ENCODE measurements around the gene DENND6A.
"Not testable (repeated sequence)": the region's sequence is repeated elsewhere in the genome, so short reads cannot be mapped to it uniquely, and the experiment has no call there.

The DENND6A gene

DNA sequence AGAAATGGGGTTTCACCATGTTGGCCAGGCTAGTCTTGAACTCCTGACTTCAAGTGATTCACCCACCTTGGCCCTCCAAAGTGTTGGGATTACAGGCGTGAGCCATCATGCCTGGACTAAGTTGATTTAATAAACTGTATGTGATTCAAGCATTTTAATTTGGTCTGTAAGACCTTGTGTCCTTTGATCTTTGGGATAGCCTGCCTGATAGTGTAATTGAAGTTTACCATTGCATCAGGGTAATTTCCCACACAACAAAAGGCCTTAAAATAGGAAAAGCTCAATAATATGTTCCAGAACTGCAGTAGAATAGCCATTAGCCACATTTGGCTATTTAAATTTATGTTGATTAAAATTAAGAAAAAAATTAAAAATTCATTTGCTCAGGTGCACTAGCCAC, 25.2 kb upstream of the DENND6A start:
- no peaks in the 10 kb centered on the region for H3K4me1 ChIP-seq (ENCODE audit: insufficient read depth, low read length)
- no peak overlapping the region for H3K4me3 ChIP-seq (ENCODE audit: low read length)
- H3K9ac ChIP-seq (ENCODE audit: low read depth, low read length): no peak overlapping the region
- no peaks in the 10 kb centered on the region for H3K9me3 ChIP-seq (ENCODE audit: insufficient read depth, low read depth, low read length)
- no peaks in the 10 kb centered on the region for H3K27me3 ChIP-seq (ENCODE audit: insufficient read depth, low read length)
- H3K27ac ChIP-seq (ENCODE audit: low read length): no peak overlapping the region
- no peaks in the 10 kb centered on the region for H3K36me3 ChIP-seq (ENCODE audit: insufficient read depth, low read depth, low read length)

DNA sequence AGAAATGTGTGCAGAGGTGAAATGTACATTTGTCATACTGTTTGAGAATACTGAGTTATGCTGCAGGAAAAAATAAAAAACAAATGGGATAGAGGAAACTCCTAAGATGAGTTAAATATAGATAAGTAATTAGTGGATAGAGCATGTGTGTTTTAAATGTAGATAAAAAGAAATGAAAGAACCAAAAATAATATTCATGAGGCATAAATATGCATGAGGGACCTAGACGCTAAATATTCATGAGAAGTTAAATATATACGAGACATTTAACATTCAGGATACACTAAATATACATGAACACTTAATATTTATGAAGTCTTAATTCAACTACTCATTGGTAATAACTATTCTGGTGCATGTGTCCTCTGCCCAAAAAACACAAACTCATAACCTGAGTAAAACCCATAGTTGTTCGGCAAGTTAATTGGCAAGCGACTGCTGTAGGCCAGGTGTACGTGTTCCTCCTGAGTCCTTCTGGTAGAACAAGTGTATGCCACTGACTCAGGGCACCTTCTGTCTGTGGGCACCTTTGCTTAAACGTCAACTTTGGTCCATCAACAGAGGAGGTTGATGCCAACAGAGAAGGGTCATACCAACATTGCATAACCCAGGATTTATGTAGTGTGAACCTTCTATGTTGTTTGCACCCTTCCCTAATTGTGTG, 24.5 kb upstream of the DENND6A start:
- H3K4me3 ChIP-seq (ENCODE audit: low read length): no peak overlapping the region
- no peak overlapping the region for H3K9ac ChIP-seq (ENCODE audit: low read depth, low read length)
- no peaks in the 10 kb centered on the region for H3K4me1 ChIP-seq (ENCODE audit: insufficient read depth, low read length)
- H3K27me3 ChIP-seq (ENCODE audit: insufficient read depth, low read length): no peaks in the 10 kb centered on the region
- H3K9me3 ChIP-seq (ENCODE audit: insufficient read depth, low read depth, low read length): no peaks in the 10 kb centered on the region
- H3K27ac ChIP-seq (ENCODE audit: low read length): no peak overlapping the region
- no peaks in the 10 kb centered on the region for H3K36me3 ChIP-seq (ENCODE audit: insufficient read depth, low read depth, low read length)

DNA sequence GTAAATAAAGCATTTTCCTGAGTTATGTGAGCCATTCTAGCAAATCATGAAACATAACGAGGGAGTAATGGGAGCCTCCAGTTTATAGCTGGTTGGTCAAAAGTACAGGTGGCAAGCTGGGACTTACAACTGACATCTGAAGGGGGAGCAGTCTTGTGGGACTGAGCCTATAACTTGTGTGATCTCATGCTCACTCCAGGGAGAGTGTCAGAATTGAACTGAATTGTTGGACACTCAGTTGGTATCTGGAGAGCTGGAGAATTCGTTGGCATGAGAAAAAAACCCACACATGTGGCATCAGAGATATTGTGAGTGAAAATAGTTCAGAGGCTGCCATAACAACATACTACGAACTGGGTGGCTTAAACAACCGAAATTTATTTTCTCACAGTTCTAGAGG, 22.8 kb upstream of the DENND6A start:
- no peaks in the 10 kb centered on the region for H3K27me3 ChIP-seq (ENCODE audit: insufficient read depth, low read length)
- no peak overlapping the region for H3K9ac ChIP-seq (ENCODE audit: low read depth, low read length)
- H3K36me3 ChIP-seq (ENCODE audit: insufficient read depth, low read depth, low read length): no peaks in the 10 kb centered on the region
- H3K4me1 ChIP-seq (ENCODE audit: insufficient read depth, low read length): no peaks in the 10 kb centered on the region
- H3K27ac ChIP-seq (ENCODE audit: low read length): no peak overlapping the region
- no peaks in the 10 kb centered on the region for H3K9me3 ChIP-seq (ENCODE audit: insufficient read depth, low read depth, low read length)
- no peak overlapping the region for H3K4me3 ChIP-seq (ENCODE audit: low read length)

DNA sequence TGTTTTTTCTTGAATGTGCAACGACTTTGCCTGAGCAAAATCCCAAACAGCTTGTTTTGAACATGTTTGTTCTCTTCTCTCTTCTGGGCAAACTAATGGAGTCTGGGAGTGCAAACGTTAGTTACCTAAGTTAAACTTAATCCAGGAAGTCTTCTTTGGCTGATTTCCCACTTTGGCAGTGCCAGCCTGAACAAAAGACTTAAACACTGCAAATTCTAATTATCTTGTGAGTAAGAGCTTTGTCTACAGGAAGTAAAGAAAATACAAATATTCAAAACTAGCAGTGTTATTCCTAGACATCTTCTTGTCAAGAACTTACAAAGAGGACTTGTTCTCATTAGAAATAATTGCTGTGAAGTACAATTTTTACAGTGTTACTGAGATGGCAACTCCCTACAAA, 16.7 kb upstream of the DENND6A start:
- no peaks in the 10 kb centered on the region for H3K9me3 ChIP-seq (ENCODE audit: insufficient read depth, low read depth, low read length)
- no peak overlapping the region for H3K9ac ChIP-seq (ENCODE audit: low read depth, low read length)
- H3K27me3 ChIP-seq (ENCODE audit: insufficient read depth, low read length): no peaks in the 10 kb centered on the region
- H3K4me3 ChIP-seq (ENCODE audit: low read length): no peak overlapping the region
- no peak overlapping the region for H3K27ac ChIP-seq (ENCODE audit: low read length)
- no peaks in the 10 kb centered on the region for H3K4me1 ChIP-seq (ENCODE audit: insufficient read depth, low read length)
- no peaks in the 10 kb centered on the region for H3K36me3 ChIP-seq (ENCODE audit: insufficient read depth, low read depth, low read length)

DNA sequence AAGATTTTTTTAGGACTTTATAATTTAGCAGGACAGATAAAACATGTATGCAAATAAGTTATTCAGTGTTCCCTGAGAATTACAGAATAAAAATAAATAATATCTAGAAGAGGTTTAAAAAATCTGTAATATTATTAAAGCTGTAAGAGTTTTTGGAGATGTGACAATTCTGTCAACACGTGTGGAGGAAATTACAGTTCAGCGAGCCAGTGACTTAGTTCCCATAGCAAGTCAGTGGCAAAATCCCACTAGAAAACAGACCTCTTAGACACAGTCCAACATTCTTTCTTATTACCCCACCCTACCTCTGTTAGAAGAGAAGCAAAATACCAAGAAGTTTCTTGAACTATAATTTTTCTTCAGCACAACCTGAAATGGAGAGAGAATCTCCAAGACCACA, 16.2 kb upstream of the DENND6A start:
- Histone ChIP-seq H3K27ac (ENCODE audit: low read length) (no peak overlapping the region), H3K4me1 (ENCODE audit: insufficient read depth, low read length) (no peaks in the 10 kb centered on the region), H3K36me3 (ENCODE audit: insufficient read depth, low read depth, low read length) (no peaks in the 10 kb centered on the region), H3K4me3 (ENCODE audit: low read length) (no peak overlapping the region), H3K9me3 (ENCODE audit: insufficient read depth, low read depth, low read length) (no peaks in the 10 kb centered on the region), H3K27me3 (ENCODE audit: insufficient read depth, low read length) (no peaks in the 10 kb centered on the region), H3K9ac (ENCODE audit: low read depth, low read length) (no peak overlapping the region; the same call in 1 of the 2 replicates)

DNA sequence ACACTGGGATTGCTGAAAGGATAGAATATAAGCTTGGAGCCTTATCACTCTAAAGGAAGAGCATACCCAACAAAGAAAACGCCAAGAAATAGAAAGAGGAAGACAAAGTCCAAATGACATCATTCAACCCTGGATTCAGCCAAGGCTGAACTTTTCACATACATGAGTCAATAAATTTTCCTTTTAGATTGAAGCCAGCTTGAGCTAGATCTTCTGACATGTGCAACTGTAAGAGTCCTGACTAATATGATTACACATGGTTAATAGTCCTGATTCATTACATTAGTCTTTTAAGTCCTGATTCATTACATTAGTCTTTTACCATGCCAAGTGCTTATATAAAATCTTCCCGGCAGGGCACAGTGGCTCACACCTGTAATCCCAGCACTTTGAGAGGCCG, 13.6 kb upstream of the DENND6A start:
- Histone ChIP-seq H3K9me3 (ENCODE audit: insufficient read depth, low read depth, low read length) (no peaks in the 10 kb centered on the region), H3K4me1 (ENCODE audit: insufficient read depth, low read length) (no peaks in the 10 kb centered on the region), H3K4me3 (ENCODE audit: low read length) (no peak overlapping the region), H3K27me3 (ENCODE audit: insufficient read depth, low read length) (no peaks in the 10 kb centered on the region), H3K36me3 (ENCODE audit: insufficient read depth, low read depth, low read length) (no peaks in the 10 kb centered on the region), H3K27ac (ENCODE audit: low read length) (no peak overlapping the region), H3K9ac (ENCODE audit: low read depth, low read length) (no peak overlapping the region)

DNA sequence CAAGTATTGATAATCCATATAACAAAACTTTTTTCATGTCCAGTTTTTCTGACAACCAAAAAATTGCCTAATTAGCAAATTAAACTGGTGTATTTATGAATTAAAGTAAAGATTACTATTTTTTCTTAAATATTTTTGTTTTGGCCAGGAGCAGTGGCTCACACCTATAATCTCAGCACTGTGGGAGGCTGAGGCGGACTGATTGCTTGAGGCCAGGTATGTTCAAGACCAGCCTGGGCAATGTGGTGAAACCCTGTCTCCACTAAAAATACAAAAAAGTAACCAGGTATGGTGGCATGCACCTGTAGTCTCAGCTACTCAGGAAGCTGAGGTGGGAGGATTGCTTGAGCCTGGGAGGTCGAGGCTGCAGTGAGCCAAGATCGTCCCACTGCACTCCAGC, 12.5 kb upstream of the DENND6A start:
- H3K27ac ChIP-seq (ENCODE audit: low read length); H3K9ac ChIP-seq (ENCODE audit: low read depth, low read length); H3K36me3 ChIP-seq (ENCODE audit: insufficient read depth, low read depth, low read length); H3K4me3 ChIP-seq (ENCODE audit: low read length); H3K9me3 ChIP-seq (ENCODE audit: insufficient read depth, low read depth, low read length); H3K27me3 ChIP-seq (ENCODE audit: insufficient read depth, low read length); H3K4me1 ChIP-seq (ENCODE audit: insufficient read depth, low read length): not testable (repeated sequence)

DNA sequence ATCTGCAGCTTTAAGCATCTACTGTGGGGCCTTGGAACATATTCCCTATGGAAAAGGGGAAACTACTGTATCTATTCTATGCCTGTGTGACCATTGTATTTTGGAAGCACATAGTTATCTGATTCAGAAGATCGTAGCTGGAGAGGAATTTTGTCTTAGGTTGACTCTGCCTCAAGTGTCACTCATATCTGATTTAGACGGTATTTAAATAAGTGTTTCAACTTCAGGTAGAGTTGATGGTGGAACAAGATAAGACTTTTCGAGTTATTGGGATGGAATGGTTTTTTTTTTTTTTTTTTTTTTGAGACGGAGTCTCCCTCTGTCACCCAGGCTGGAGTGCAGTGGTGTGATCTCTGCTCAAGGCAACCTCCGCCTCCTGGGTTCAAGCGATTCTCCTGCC, 8.9 kb upstream of the DENND6A start:
- no peaks in the 10 kb centered on the region for H3K9me3 ChIP-seq (ENCODE audit: insufficient read depth, low read depth, low read length)
- no peaks in the 10 kb centered on the region for H3K4me1 ChIP-seq (ENCODE audit: insufficient read depth, low read length)
- no peak overlapping the region for H3K27ac ChIP-seq (ENCODE audit: low read length)
- H3K4me3 ChIP-seq (ENCODE audit: low read length): no peak overlapping the region
- no peaks in the 10 kb centered on the region for H3K27me3 ChIP-seq (ENCODE audit: insufficient read depth, low read length)
- no peak overlapping the region for H3K9ac ChIP-seq (ENCODE audit: low read depth, low read length)
- no peaks in the 10 kb centered on the region for H3K36me3 ChIP-seq (ENCODE audit: insufficient read depth, low read depth, low read length)

DNA sequence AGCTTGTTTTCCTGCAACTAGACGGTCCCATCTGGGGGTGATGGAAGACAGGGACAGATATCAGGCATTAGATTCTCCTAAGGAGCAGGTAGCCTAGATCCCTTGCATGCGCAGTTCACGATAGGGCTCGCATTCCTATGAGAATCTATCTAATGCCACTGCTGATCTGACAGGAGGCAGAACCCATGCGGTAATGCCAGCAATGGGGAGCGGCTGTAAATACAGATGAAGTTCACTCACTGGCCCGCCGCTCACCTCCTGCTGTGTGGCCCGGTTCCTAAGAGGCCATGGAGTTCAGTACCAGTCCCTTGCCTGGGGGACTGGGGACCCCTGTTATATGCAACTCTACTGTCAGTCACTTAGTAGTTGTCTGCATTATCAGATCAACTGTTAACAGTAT, 7.9 kb upstream of the DENND6A start:
- no peaks in the 10 kb centered on the region for H3K4me1 ChIP-seq (ENCODE audit: insufficient read depth, low read length)
- no peaks in the 10 kb centered on the region for H3K9me3 ChIP-seq (ENCODE audit: insufficient read depth, low read depth, low read length)
- no peaks in the 10 kb centered on the region for H3K36me3 ChIP-seq (ENCODE audit: insufficient read depth, low read depth, low read length)
- H3K27ac ChIP-seq (ENCODE audit: low read length): no peak overlapping the region
- no peak overlapping the region for H3K4me3 ChIP-seq (ENCODE audit: low read length)
- no peak overlapping the region for H3K9ac ChIP-seq (ENCODE audit: low read depth, low read length)
- no peaks in the 10 kb centered on the region for H3K27me3 ChIP-seq (ENCODE audit: insufficient read depth, low read length)

DNA sequence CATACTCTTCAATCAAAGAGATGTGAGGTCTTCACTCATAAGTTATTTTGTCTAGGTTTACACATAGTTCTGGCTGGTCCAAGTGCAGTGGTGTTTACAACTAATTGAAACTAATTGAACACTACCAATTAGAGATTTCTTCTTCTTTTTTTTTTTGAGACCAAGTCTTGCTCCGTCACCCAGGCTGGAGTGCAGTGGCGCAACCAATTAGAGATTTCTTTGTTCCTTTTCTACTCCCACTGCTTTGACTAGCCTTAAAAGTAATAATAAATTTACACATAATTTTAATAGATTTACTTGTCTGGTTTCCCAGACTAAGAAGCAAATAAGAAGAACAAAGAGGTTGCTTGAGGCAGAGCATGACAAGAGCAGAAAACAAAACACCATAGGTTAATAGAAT, 6.7 kb upstream of the DENND6A start:
- H3K4me1 ChIP-seq (ENCODE audit: insufficient read depth, low read length): no peaks in the 10 kb centered on the region
- H3K4me3 ChIP-seq (ENCODE audit: low read length): no peak overlapping the region
- no peaks in the 10 kb centered on the region for H3K27me3 ChIP-seq (ENCODE audit: insufficient read depth, low read length)
- H3K9ac ChIP-seq (ENCODE audit: low read depth, low read length): no peak overlapping the region
- no peaks in the 10 kb centered on the region for H3K9me3 ChIP-seq (ENCODE audit: insufficient read depth, low read depth, low read length)
- no peaks in the 10 kb centered on the region for H3K36me3 ChIP-seq (ENCODE audit: insufficient read depth, low read depth, low read length)
- H3K27ac ChIP-seq (ENCODE audit: low read length): no peak overlapping the region

DNA sequence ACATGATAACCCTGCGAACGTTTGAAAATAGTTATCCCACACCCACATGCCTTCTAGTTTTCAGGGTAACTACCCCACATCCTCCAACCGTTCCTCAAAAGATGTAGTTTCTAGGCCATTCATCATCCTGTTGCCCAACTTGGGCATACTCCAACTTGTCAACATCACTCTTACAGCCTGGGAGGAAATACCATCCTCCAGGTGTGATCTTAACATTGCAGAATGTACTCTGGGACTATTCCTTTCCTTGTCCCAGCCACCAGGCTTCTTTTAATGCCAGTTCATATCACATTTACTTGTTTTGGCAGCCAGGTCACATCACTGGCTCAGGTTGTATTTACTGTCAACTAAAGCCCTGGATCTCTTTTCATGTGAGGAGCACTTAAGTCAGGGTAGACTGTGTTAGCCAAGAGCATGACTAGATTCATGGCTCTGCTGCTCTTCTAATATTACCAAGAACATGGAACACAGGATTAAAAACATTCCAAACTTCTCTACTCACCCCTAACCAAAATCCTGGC, 4.0 kb upstream of the DENND6A start:
- H3K9me3 ChIP-seq (ENCODE audit: insufficient read depth, low read depth, low read length): no peaks in the 10 kb centered on the region
- no peak overlapping the region for H3K27ac ChIP-seq (ENCODE audit: low read length)
- no peak overlapping the region for H3K4me3 ChIP-seq (ENCODE audit: low read length)
- no peaks in the 10 kb centered on the region for H3K27me3 ChIP-seq (ENCODE audit: insufficient read depth, low read length)
- H3K9ac ChIP-seq (ENCODE audit: low read depth, low read length): no peak overlapping the region
- no peaks in the 10 kb centered on the region for H3K4me1 ChIP-seq (ENCODE audit: insufficient read depth, low read length)
- H3K36me3 ChIP-seq (ENCODE audit: insufficient read depth, low read depth, low read length): no peaks in the 10 kb centered on the region

DNA sequence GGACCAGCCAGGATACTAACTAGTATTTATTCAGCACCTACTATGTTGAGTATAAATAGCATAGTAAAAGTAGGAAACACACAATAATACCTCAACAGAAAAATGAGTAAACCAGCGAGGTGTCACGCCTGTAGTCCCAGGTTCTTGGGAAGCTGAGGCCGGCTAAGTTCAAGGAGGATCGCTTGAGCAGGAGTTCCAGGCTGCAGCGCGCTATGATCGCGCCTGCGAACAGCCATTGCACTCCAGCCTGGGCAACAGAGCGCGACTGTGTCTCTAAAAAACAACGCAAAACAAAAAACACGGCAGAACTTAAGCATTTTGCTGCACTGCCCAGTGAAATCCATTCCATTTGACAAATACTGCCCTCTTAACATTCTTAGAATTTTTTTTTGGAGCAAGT, 1.3 kb upstream of the DENND6A start:
- H3K27me3 ChIP-seq (ENCODE audit: insufficient read depth, low read length): no peaks in the 10 kb centered on the region

More for the DNA sequence above, 1.3 kb upstream of the DENND6A start:
- Histone ChIP-seq H3K27ac (ENCODE audit: low read length) (no peak overlapping the region), H3K9me3 (ENCODE audit: insufficient read depth, low read depth, low read length) (no peaks in the 10 kb centered on the region), H3K36me3 (ENCODE audit: insufficient read depth, low read depth, low read length) (no peaks in the 10 kb centered on the region), H3K9ac (ENCODE audit: low read depth, low read length) (no peak overlapping the region), H3K4me3 (ENCODE audit: low read length) (no peak overlapping the region), H3K4me1 (ENCODE audit: insufficient read depth, low read length) (peaks cover 10% of the 10 kb centered on the region; the same call in 1 of the 2 replicates)
